Measurements from ENCODE around the gene HOXA11. TPM values are rescaled to one million over a fixed set of nuclear protein-coding genes. Genes with fewer than 3 reads are reported as not detected.

HOXA11 gene
- total RNA-seq, 5 donors from 2014 or later (not counting 1 experiment from before 2014, with no cell fraction given) = not detected

GRCh38 chr7:27164367-27165088, 20.5 kb downstream of the HOXA11 start:
- H3K9me3 ChIP-seq = no peaks in the 10 kb centered on the region
- ChIA-PET CTCF (no interaction called here), POLR2A (no interaction called here)
- H3K27me3 Mint-ChIP-seq = peaks cover 54 to 82% of the 10 kb centered on the region in 2 donors
- DNase-seq = no peak
- no peaks in the 10 kb centered on the region for H3K36me3 Mint-ChIP-seq
- H3K9me3 Mint-ChIP-seq = no peaks in the 10 kb centered on the region
- WGBS (ENCODE audit: insufficient coverage) = 14% methylated on average over 46 of the region's 47 CpGs
- peak overlapping the region in 1 of 2 donors; percentile 65 for H3K4me3 ChIP-seq (ENCODE audit: control insufficient read depth in 1 of 2, extremely low read depth in 1 of 2, low read length in 1 of 2)
- H3K4me3 Mint-ChIP-seq = peak overlapping the region in 2 of 3 donors; percentile 28 to 31
- H3K27ac ChIP-seq (ENCODE audit: low read length) = no peak overlapping the region
- H3K36me3 ChIP-seq (ENCODE audit: control insufficient read depth in 2 of 2, extremely low read depth in 1 of 2, insufficient read depth in 1 of 2, low read length in 1 of 2) = no peaks in the 10 kb centered on the region
- peak overlapping the region in 1 of 2 donors; percentile 78 for H3K27ac Mint-ChIP-seq
- H3K4me1 ChIP-seq (ENCODE audit: control insufficient read depth in 1 of 2, extremely low read depth in 1 of 2, insufficient read depth in 2 of 2, low read length in 2 of 2) = peaks cover 4 to 68% of the 10 kb centered on the region in 2 experiments
- no peak for ATAC-seq (replicated peaks in 1 of 4)
- H3K27me3 ChIP-seq (replicated peaks in 1 of 2; ENCODE audit: control insufficient read depth in 2 of 2, extremely low read depth in 1 of 2, insufficient read depth in 2 of 2, low read length in 1 of 2) = peaks cover 11 to 90% of the 10 kb centered on the region in 2 experiments
- H3K4me1 Mint-ChIP-seq = peaks cover 29 to 34% (median 34%) of the 10 kb centered on the region in 3 donors

- Mint-ChIP-seq H3K27me3 (peaks cover 56 to 85% of the 10 kb centered on the region in 2 donors), H3K27ac (peak overlapping the region in 1 of 2 donors; percentile 54), H3K4me3 (no peak overlapping the region), H3K36me3 (no peaks in the 10 kb centered on the region), H3K9me3 (no peaks in the 10 kb centered on the region), H3K4me1 (peaks cover 30 to 34% (median 34%) of the 10 kb centered on the region in 3 donors)
- no peak overlapping the region for H3K4me3 ChIP-seq (ENCODE audit: control insufficient read depth in 1 of 2, extremely low read depth in 1 of 2, low read length in 1 of 2)
- H3K9me3 ChIP-seq = no peaks in the 10 kb centered on the region
- POLR2A ChIA-PET = no interaction called here
- H3K27ac ChIP-seq (ENCODE audit: low read length) = no peak overlapping the region
- no peak for ATAC-seq (replicated peaks in 1 of 4)
- DNase-seq = no peak
- peaks cover 11 to 90% of the 10 kb centered on the region in 2 experiments for H3K27me3 ChIP-seq (replicated peaks in 1 of 2; ENCODE audit: control insufficient read depth in 2 of 2, extremely low read depth in 1 of 2, insufficient read depth in 2 of 2, low read length in 1 of 2)
- 31% methylated on average over 8 of the region's 12 CpGs for whole genome bisulfite sequencing (ENCODE audit: insufficient coverage)
- CTCF ChIA-PET = interaction anchor here in 1 of 2 donors (0.9 kb wide), 1 partner anchor 309 kb away, joined by 4 read pairs; no protein-coding TSS in a partner anchor
- H3K4me1 ChIP-seq (ENCODE audit: control insufficient read depth in 1 of 2, extremely low read depth in 1 of 2, insufficient read depth in 2 of 2, low read length in 2 of 2) = peaks cover 4 to 63% of the 10 kb centered on the region in 2 experiments
- H3K36me3 ChIP-seq (ENCODE audit: control insufficient read depth in 2 of 2, extremely low read depth in 1 of 2, insufficient read depth in 1 of 2, low read length in 1 of 2) = no peaks in the 10 kb centered on the region
Measured at GRCh38 chr7:27164045-27164366, 21.0 kb downstream of the HOXA11 start.

GRCh38 chr7:27163288-27164044, 21.6 kb downstream of the HOXA11 start:
- Mint-ChIP-seq H3K36me3 (no peaks in the 10 kb centered on the region), H3K4me3 (no peak overlapping the region), H3K4me1 (peaks cover 30 to 33% (median 32%) of the 10 kb centered on the region in 3 donors), H3K27ac (no peak overlapping the region), H3K9me3 (no peaks in the 10 kb centered on the region), H3K27me3 (peaks cover 56 to 83% of the 10 kb centered on the region in 2 donors)
- H3K9me3 ChIP-seq = no peaks in the 10 kb centered on the region
- no peak overlapping the region for H3K27ac ChIP-seq (ENCODE audit: low read length)
- DNase-seq (no peak), ATAC-seq (replicated peaks in 1 of 4) (no peak)
- WGBS (ENCODE audit: insufficient coverage) = 46% methylated on average over 18 of the region's 24 CpGs
- H3K36me3 ChIP-seq (ENCODE audit: control insufficient read depth in 2 of 2, extremely low read depth in 1 of 2, insufficient read depth in 1 of 2, low read length in 1 of 2) = no peaks in the 10 kb centered on the region
- peaks cover 13 to 90% of the 10 kb centered on the region in 2 experiments for H3K27me3 ChIP-seq (replicated peaks in 1 of 2; ENCODE audit: control insufficient read depth in 2 of 2, extremely low read depth in 1 of 2, insufficient read depth in 2 of 2, low read length in 1 of 2)
- CTCF ChIA-PET = interaction anchor here (0.6 to 3.6 kb wide), 17 partner anchors 8 to 1306 kb away, joined by 3 to 59 read pairs (median 4); partner anchors contain the start of gene HOXA3 (in 1 of the 2)
- peaks cover 2 to 61% of the 10 kb centered on the region in 2 experiments for H3K4me1 ChIP-seq (ENCODE audit: control insufficient read depth in 1 of 2, extremely low read depth in 1 of 2, insufficient read depth in 2 of 2, low read length in 2 of 2)
- POLR2A ChIA-PET = interaction anchor here in 1 of 2 donors (0.6 to 0.7 kb wide), 2 partner anchors 10 to 718 kb away, joined by 3 to 4 read pairs; no protein-coding TSS in a partner anchor
- no peak overlapping the region for H3K4me3 ChIP-seq (ENCODE audit: control insufficient read depth in 1 of 2, extremely low read depth in 1 of 2, low read length in 1 of 2)

- Histone ChIP-seq H3K27me3 (replicated peaks in 1 of 2; ENCODE audit: control insufficient read depth in 2 of 2, extremely low read depth in 1 of 2, insufficient read depth in 2 of 2, low read length in 1 of 2) (peaks cover 7 to 90% of the 10 kb centered on the region in 2 experiments), H3K27ac (ENCODE audit: low read length) (no peak overlapping the region), H3K36me3 (ENCODE audit: control insufficient read depth in 2 of 2, extremely low read depth in 1 of 2, insufficient read depth in 1 of 2, low read length in 1 of 2) (no peaks in the 10 kb centered on the region), H3K9me3 (no peaks in the 10 kb centered on the region), H3K4me1 (ENCODE audit: control insufficient read depth in 1 of 2, extremely low read depth in 1 of 2, insufficient read depth in 2 of 2, low read length in 2 of 2) (peaks cover 2 to 62% of the 10 kb centered on the region in 2 experiments), H3K4me3 (ENCODE audit: control insufficient read depth in 1 of 2, extremely low read depth in 1 of 2, low read length in 1 of 2) (no peak overlapping the region)
- POLR2A ChIA-PET = interaction anchor here in 1 of 2 donors (0.6 to 0.7 kb wide), 5 partner anchors 10 to 1306 kb away, joined by 3 to 8 read pairs (median 3); no protein-coding TSS in a partner anchor
- Mint-ChIP-seq H3K27ac (no peak overlapping the region), H3K4me3 (no peak overlapping the region), H3K9me3 (no peaks in the 10 kb centered on the region), H3K36me3 (no peaks in the 10 kb centered on the region), H3K27me3 (peaks cover 56 to 83% of the 10 kb centered on the region in 2 donors), H3K4me1 (peaks cover 33 to 37% (median 37%) of the 10 kb centered on the region in 3 donors)
- no peak for ATAC-seq (replicated peaks in 1 of 4)
- CTCF ChIA-PET = interaction anchor here (0.6 to 3.6 kb wide), 22 partner anchors 9 to 1305 kb away, joined by 3 to 59 read pairs (median 5); partner anchors contain the start of gene HOXA3 (in 1 of the 2)
- WGBS (ENCODE audit: insufficient coverage) = no CpG with 5 or more reads among the region's 7 CpGs
- DNase-seq = no peak
Measured at GRCh38 chr7:27162561-27163287, 22.3 kb downstream of the HOXA11 start.

- peaks cover 2 to 63% of the 10 kb centered on the region in 2 experiments for H3K4me1 ChIP-seq (ENCODE audit: control insufficient read depth in 1 of 2, extremely low read depth in 1 of 2, insufficient read depth in 2 of 2, low read length in 2 of 2)
- H3K9me3 ChIP-seq = no peaks in the 10 kb centered on the region
- H3K9me3 Mint-ChIP-seq = no peaks in the 10 kb centered on the region
- peaks cover 31 to 39% (median 38%) of the 10 kb centered on the region in 3 donors for H3K4me1 Mint-ChIP-seq
- peaks cover 2 to 91% of the 10 kb centered on the region in 2 experiments for H3K27me3 ChIP-seq (replicated peaks in 1 of 2; ENCODE audit: control insufficient read depth in 2 of 2, extremely low read depth in 1 of 2, insufficient read depth in 2 of 2, low read length in 1 of 2)
- no peak overlapping the region for H3K27ac ChIP-seq (ENCODE audit: low read length)
- no peaks in the 10 kb centered on the region for H3K36me3 ChIP-seq (ENCODE audit: control insufficient read depth in 2 of 2, extremely low read depth in 1 of 2, insufficient read depth in 1 of 2, low read length in 1 of 2)
- no peak overlapping the region for H3K27ac Mint-ChIP-seq
- H3K27me3 Mint-ChIP-seq = peaks cover 56 to 83% of the 10 kb centered on the region in 2 donors
- DNase-seq (peak in 1 of 35 experiments; percentile 20), ATAC-seq (replicated peaks in 1 of 4) (no peak)
- 66% methylated on average over 22 of the region's 30 CpGs for WGBS (ENCODE audit: insufficient coverage)
- ChIA-PET CTCF (interaction anchor here (0.6 to 3.6 kb wide), 25 partner anchors 10 to 1305 kb away, joined by 3 to 59 read pairs (median 6); no protein-coding TSS in a partner anchor), POLR2A (interaction anchor here in 1 of 2 donors (0.6 kb wide), 5 partner anchors 14 to 1305 kb away, joined by 3 to 8 read pairs (median 3); no protein-coding TSS in a partner anchor)
- no peak overlapping the region for H3K4me3 Mint-ChIP-seq
- H3K4me3 ChIP-seq (ENCODE audit: control insufficient read depth in 1 of 2, extremely low read depth in 1 of 2, low read length in 1 of 2) = no peak overlapping the region
- H3K36me3 Mint-ChIP-seq = no peaks in the 10 kb centered on the region
Measured at GRCh38 chr7:27161721-27162560, 23.1 kb downstream of the HOXA11 start.
